ENCODE measurements around the gene ZNF398.

The ZNF398 gene

GRCh38 chr7:149147752-149148653 is 750 bp downstream of the ZNF398 start:
- no peak for DNase-seq (ENCODE audit: low read depth)

- DNase-seq (ENCODE audit: low read depth) = no peak
Observed at GRCh38 chr7:149150981-149151380, 3.7 kb downstream of the ZNF398 start.

GRCh38 chr7:149153346-149153745 is 6.1 kb downstream of the ZNF398 start:
- no peak for DNase-seq (ENCODE audit: low read depth)

DNA sequence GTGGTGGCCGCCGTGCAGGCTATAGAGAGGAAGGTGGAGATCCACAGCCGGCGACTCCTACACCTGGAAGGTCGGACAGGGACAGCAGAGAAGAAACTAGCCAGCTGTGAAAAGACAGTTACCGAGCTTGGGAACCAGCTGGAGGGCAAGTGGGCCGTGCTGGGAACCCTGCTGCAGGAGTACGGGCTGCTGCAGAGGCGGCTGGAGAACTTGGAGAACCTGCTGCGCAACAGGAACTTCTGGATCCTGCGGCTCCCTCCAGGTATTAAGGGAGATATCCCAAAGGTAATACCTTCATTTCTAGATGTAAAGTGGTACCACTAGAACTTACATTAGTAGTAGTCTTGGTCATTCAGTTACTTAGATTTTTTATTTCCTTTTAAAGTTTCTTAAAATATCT is 6.8 kb downstream of the ZNF398 start:
- no peak for DNase-seq (ENCODE audit: low read depth)

GRCh38 chr7:149156898-149157297 is 9.6 kb downstream of the ZNF398 start:
- no peak for DNase-seq (ENCODE audit: low read depth)

DNA sequence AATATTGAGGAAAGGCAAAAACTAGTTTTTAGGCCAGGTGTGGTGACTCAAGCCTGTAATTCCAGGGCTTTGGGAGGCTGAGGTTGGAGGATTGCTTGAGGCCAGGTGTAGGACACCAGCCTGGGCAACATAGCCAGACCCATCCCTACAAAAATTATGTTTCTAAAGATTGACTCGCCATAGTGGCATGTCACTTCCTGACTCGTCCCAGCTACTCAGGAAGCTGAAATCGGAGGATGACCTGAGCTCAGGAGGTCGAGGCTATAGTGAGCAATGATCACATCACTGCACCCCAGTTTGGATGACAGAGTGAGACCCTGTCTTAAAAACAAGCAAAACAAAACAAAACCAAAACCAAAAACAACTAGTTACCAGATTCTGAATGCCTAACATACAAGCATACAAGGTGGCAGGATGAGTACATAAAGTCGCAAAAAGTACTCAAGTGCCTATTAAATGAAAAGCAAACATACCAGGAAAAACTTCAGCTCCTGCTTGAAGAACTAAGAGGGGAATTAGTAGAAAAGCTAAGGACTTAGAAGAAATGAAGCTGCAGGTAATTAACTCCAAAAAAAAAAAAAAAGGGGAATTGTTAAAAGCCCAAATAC is 14.1 kb downstream of the ZNF398 start:
- no peak for DNase-seq (ENCODE audit: low read depth)

DNA sequence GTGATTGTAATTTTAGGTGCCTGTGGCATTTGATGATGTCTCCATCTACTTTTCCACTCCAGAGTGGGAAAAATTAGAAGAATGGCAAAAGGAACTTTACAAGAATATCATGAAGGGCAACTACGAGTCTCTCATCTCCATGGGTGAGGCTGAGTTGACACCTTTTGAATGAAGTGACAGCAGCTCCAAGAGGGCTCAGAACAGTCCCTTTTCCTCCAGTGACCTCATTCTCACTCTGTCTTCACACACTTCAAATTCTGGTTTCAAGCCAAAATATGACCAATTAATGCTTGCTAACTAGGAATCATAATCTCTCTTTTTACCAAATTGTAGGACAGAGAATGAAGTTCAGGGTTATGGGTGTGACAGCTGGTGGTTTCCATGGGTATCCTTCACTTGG is 18.9 kb downstream of the ZNF398 start:
- DNase-seq (ENCODE audit: low read depth) = no peak

DNA sequence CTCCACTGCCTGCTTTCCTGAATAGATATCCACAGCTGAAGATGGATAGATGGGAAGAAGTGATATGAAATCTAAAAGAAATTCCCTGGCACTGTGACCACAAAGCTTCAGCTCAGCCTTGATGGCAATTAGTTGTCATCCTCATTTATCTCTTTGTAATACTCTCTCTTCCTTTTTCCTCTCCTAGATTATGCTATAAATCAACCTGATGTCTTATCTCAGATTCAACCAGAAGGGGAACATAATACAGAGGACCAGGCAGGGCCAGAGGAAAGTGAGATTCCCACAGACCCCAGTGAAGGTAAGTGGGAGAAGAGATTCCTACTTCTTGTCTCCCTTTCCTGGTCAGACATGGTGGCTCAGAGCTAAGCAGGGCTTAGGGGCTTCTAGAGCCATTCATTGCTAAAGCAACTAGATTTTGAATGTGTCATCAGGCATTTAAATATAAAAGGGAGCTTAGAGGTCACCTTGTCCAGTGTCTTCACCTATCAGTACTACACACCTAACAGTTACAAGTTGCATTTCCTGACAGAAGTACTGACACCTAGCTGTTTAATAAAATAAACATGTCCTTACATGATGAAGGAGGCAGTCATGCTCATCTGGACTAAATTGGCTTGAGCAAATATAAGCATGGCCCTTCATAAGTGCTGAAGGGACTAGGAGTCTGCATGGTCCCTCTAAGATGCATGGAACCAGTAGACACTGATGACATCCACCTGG is 19.5 kb downstream of the ZNF398 start:
- no peak for DNase-seq (ENCODE audit: low read depth)

- DNase-seq (ENCODE audit: low read depth) = peak; percentile 51
Observed at GRCh38 chr7:149171892-149172533, 24.8 kb downstream of the ZNF398 start.

DNA sequence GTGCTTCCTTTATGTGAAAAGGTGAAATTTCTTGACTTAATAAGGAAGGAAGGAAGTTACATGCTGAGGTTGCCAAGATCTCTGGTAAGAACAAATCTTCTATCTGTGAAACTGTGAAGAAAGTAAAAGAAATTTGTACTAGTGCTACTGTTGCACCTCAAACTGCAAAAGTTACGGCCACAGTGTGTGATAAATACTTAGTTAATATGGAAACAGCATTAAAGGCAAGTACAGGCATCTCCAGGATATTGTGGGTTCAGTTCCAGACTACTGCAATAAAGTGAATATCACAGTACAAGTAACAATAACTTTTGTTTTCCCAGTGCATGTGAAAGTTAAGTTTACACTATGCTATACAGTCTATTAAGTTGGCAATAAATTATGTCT is 25.3 kb downstream of the ZNF398 start:
- DNase-seq (ENCODE audit: low read depth) = no peak

DNA sequence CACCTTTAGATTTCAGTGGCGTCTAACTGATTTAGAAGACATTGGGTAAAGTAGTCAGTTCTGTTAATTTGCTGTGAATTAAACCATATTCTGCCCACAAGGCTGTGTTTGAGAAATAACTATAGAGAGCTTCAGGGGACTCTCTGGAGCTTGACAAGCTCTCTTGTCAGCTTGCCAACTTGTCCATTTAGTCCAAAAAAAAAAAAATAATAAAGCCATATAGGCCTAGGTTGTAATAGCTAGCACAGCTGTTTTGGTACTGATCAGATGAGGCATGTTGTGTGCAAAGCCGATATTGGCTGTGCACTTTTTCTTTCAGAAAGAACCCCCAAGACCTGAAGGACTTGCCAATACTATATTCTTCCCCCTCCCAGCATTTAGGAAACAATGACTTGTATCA is 27.9 kb downstream of the ZNF398 start:
- DNase-seq (ENCODE audit: low read depth) = no peak

- DNase-seq (ENCODE audit: low read depth) = no peak
Observed at GRCh38 chr7:149179241-149179640, 32.0 kb downstream of the ZNF398 start.

DNA sequence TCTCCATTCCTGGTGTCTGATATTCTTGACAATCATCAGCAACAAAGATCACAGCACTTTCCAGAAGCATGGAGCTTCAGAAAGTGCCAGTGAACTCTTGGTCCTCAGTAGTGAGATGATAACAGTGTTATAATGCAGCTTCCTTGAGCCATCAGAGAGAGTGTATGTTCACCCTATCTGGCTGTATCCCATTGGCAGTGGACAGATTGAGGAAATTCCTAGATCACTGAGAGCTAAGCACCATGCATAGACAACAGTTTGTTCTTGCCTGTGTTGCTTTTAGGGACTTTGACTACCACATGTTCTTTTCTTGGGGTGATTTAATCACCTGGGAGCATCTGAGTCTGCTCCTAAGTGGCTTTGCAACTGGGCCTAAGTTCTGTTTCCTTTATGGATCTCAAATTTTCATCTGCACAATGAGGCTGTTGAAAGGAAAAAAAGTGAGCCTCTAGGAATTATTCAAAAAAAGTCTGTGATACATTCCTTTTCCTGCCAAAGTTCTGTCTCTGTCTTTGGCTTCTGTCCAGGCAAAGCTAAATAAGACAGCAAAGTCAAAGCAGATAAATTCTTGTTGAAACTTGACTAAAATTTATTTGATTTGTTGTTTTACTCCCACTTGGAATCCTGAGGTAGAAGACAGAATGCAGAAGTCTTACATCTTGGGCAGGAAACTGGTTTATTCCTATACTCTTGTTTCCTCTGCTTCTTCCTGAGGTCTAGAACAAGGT is 33.6 kb downstream of the ZNF398 start:
- peak; percentile 40 for DNase-seq (ENCODE audit: low read depth)

DNA sequence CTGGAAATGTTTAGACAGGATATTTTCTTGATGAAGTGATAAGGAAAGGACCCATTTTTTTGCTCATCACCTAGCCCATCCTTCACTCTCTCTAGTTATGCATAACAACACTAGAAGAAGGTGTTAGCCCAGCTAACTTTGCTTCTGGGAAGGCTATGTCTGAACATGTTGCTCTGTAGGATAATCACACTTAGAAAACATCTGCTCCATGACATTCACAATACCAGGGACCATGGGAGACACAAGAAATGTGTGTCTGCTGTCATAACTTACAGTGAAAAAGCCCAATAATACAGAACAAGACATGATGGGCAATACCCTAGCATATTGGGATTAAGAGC is 34.2 kb downstream of the ZNF398 start:
- no peak for DNase-seq (ENCODE audit: low read depth)

GRCh38 chr7:149184274-149184673 is 37.0 kb downstream of the ZNF398 start:
- no peak for DNase-seq (ENCODE audit: low read depth)

DNA sequence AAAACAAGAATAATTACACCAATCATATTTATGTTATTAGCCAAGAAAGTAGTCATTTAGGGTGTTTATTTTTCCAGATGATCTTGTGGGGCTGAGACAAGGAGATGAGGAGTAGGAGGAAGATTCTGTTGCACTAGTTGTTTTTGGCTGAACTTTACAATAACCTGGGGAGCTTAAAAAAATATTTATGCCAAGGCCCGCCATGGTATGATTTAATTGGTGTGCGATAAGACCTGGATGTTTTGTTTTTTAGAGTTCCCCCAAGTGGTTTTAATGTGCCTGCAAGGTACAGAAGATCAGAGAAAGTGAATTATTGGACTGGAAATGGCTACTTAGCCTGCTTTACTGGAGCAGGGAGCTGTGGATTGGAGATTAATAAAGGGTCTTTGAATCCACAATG is 41.0 kb downstream of the ZNF398 start:
- DNase-seq (ENCODE audit: low read depth) = no peak

DNA sequence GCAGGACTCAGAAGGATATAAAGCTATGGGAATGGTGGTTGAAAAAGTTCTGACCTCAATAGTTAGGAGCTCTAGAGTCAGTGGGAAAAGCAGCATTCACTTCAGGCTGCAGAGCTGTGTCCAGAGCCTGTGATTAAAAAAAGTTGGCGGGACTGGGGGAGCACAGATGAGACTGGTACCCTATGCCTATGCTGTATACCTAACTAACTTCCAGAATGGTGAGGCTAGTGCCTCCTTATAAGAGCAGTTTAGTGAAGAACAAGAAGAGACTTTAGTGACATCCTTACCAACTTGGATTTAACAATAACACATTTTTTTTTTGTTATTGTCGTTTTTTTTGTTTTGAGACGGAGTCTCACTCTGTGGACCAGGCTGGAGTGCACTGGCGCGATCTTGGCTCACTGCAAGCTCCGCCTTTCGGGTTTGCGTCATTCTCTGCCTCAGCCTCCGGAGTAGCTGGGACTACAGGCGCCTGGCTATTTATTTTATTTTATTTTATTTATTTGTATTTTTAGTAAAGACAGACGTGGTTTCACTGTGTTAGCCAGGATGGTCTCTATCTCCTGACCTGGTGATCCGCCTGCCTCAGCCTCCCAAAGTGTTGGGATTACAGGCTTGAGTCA is 41.5 kb downstream of the ZNF398 start:
- DNase-seq (ENCODE audit: low read depth) = peak; percentile 14

DNA sequence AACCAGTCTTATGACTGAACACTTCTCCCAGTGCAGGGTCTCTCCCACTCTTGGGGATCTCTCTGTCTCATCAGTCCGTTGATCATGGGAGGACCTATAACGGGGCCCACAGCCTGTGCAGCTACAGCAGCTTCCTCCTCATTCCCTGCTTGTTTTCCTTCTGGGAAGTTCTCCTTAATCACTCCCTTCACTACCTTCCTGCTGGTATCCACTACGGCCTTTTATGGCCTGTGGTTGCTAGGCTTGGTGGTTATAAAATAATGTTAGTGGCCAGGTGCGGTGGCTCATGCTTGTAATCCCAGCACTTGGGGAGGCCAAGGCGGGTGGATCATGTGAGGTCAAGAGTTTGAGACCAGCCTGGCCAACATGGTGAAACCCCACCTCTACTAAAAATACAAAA is 44.6 kb downstream of the ZNF398 start:
- no peak for DNase-seq (ENCODE audit: low read depth)

DNA sequence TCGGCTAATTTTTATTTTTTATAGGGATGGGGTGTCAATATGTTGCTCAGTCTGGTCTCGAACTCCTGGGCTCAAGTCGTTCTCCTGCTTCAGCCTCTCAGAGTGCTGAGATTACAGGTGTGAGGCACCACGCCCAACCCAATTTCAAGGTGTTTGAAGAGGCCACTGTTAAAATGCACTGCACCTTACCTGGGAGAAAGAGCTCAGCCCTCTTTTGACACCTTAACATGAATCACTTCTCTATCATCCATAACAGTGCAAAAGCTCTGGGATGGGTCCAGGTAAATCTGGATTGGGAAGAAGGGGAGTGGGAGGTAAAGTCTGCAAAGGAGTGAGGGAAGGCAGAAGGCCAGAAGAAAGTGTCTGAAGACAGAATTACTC is 47.5 kb downstream of the ZNF398 start:
- no peak for DNase-seq (ENCODE audit: low read depth)

DNA sequence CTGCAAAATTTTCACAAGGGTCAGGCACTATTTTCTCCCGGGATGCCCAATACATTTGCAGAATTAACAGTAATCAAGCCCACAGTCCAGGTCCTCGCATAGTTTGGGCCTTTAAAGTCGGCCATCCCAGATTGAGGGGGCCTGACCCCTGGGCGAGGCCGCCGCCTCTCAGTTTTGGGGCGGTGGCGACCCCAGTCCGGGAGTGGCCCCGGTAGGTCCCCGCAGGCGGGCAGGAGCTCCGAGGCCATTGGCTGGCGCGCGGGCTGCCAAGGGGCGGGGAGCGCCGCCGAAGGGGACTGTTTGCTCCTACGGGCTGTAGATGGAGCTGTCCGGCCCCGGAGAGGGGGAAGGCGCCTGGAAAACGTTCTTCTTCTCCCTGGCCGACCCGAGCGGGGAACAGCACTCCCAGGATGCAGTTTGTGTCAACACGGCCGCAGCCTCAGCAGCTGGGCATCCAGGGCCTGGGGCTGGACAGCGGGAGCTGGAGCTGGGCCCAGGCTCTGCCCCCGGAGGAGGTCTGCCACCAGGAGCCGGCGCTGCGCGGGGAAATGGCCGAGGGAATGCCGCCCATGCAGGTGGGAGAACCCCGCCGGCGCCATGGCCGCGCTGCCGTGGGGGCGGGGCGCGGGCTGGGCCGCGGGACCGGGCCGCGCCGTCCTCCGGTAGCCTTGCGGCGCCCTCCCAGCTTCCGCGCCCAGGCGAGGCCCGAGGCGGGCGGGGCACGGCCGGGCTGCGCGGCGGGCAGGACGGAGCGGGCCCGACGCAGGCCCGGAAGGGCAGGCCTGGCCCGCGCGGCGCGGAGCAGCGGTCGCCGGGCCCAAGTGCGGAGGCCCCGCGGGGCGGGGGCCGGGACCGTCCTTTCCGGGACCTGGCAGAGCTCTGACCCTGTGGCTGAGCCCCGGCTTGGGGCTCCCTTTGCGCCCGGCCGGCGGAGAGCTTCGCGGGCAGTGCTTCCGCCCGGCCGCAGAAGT is 48.2 kb downstream of the ZNF398 start, which contains the start of gene ZNF282:
ZNF282 (plus strand) TSS at position 367 of the 971 bp plus-strand sequence; CDS start at position 411, 44 bp downstream.
- peak; percentile 84 for DNase-seq (ENCODE audit: low read depth)
